Activated CD4-positive, alpha-beta memory T cell treated with anti-CD3 and anti-CD28 coated beads, Interleukin-2, amount 10 ng/mL, durations not matched to agents 7 days and 5 days (primary cell): ENCODE measurements around the gene SIRT6. TPM values are rescaled to one million over a fixed set of nuclear protein-coding genes. Genes with fewer than 3 reads are reported as not detected.
"Not testable (repeated sequence)": the region's sequence is repeated elsewhere in the genome, so short reads cannot be mapped to it uniquely, and the experiment has no call there.

Source experiments
- CTCF ChIA-PET: fragments of 350-600 bp; sonication (Branson Sonifier 250); formaldehyde crosslinking; loops from one replicate; lab custom pipeline; 2021; ENCODE audit warnings: antibody characterized with exemption, inconsistent platforms; lab: Charles Lee
- POLR2A ChIA-PET: fragments of 350-600 bp; sonication (Branson Sonifier 250); formaldehyde crosslinking; loops from one replicate; lab custom pipeline; 2021; ENCODE audit warnings: antibody characterized with exemption; lab: Charles Lee
- DNase-seq: peaks from one replicate; pipeline ENCODE4 v3.0.0-alpha.2; 2020
- H3K27ac Mint-ChIP-seq: one replicate; pipeline ENCODE4 v1.8.0; 2021; ENCODE audit warnings: mild to moderate bottlenecking, mixed read lengths
- H3K27me3 Mint-ChIP-seq: one replicate; pipeline ENCODE4 v1.8.0; 2021; ENCODE audit warnings: mixed read lengths
- H3K36me3 Mint-ChIP-seq: one replicate; pipeline ENCODE4 v1.8.0; 2021; ENCODE audit warnings: low read depth, mixed read lengths
- H3K4me1 Mint-ChIP-seq: one replicate; pipeline ENCODE4 v1.8.0; 2021; ENCODE audit warnings: mixed read lengths
- H3K4me3 Mint-ChIP-seq: one replicate; pipeline ENCODE4 v1.8.0; 2021; ENCODE audit warnings: mild to moderate bottlenecking, mixed read lengths
- H3K9me3 Mint-ChIP-seq: one replicate; pipeline ENCODE4 v1.8.0; 2021; ENCODE audit warnings: mixed read lengths
- total RNA-seq, 2 experiments: library from RNA; stranded (reverse); gene quantifications; one replicate each; pipeline ENCODE4 v1.2.3, GENCODE V29; 2021

Gene SIRT6
- total RNA-seq, 2 experiments from 2014 or later, result 37.0 to 37.7 TPM

DNA sequence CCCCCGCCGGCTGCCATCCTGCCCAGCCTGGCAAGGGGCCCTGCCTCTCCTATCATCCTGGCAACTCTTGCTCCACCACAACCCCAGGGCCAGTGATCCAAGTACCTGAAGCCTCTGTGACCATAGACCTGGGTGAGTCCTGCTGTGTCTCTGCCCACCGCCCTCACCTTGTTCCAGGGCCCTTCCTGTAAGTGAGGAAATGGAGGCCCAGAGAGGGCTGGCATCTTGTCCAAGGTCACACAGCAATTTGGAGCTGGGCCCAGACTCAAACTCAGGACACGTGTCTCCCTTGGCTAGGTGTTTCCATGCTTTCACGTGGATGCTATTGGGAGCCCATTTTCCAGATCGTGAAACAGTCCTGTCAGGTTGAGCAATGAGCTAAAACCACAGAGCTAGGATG, 25.2 kb downstream of the SIRT6 start:
- no peak for DNase-seq
- CTCF ChIA-PET, result interaction anchor here (1.3 kb wide), 1 partner anchor 17 kb away, joined by 4 read pairs; no protein-coding TSS in a partner anchor
- no peak overlapping the region for H3K4me3 Mint-ChIP-seq
- H3K9me3 Mint-ChIP-seq, result no peaks in the 10 kb centered on the region
- no peaks in the 10 kb centered on the region for H3K36me3 Mint-ChIP-seq
- no peaks in the 10 kb centered on the region for H3K27me3 Mint-ChIP-seq
- peaks cover 13% of the 10 kb centered on the region for H3K4me1 Mint-ChIP-seq
- POLR2A ChIA-PET, result no interaction called here
- no peak overlapping the region for H3K27ac Mint-ChIP-seq

DNA sequence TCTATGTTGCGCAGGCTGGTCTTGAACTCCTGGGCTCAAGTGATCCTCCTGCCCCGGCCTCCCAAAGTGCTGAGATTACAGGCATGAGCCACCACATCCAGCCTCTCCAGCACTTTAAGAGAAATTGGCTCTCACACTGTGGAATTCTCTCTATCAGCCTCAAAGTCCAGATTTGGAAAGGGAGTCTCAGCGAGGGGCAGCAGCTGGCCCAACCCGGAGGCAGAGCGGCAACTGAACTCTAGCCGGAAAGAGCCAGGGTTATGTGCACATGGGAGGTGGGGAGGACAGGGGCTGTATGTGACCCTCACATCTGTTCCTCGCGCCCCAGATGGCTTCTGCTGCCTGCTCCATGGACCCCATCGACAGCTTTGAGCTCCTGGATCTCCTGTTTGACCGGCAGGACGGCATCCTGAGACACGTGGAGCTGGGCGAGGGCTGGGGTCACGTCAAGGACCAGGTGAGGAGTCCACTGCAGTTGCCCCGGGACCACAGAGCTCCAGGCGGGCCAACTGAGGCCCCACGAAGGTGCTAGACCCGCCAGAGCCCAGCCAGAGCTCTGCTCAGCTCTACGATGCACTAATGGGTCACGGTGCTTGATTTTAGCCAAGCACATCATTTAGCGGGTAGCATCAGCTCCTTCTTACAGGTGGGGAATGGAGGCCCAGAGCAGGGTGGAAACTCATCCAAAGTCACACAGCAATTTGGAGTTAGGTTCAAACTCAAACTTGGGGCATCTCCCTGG, 27.6 kb downstream of the SIRT6 start:
- Mint-ChIP-seq H3K9me3 (no peaks in the 10 kb centered on the region), H3K36me3 (no peaks in the 10 kb centered on the region), H3K27me3 (peaks cover 1% of the 10 kb centered on the region), H3K27ac (no peak overlapping the region), H3K4me3 (no peak overlapping the region), H3K4me1 (peaks cover 13% of the 10 kb centered on the region)
- DNase-seq, result no peak
- ChIA-PET CTCF (interaction anchor here (0.5 to 2.9 kb wide), 3 partner anchors 15 to 167 kb away, joined by 6 to 25 read pairs (median 8); no protein-coding TSS in a partner anchor), POLR2A (no interaction called here)

- ChIA-PET CTCF (interaction anchor here (1.9 to 2.9 kb wide), 2 partner anchors 12 to 164 kb away, joined by 8 to 25 read pairs; no protein-coding TSS in a partner anchor), POLR2A (interaction anchor here (1.4 kb wide), 1 partner anchor 9 kb away, joined by 4 read pairs; no protein-coding TSS in a partner anchor)
- no peak overlapping the region for H3K4me3 Mint-ChIP-seq
- DNase-seq, result no peak
- H3K27me3 Mint-ChIP-seq, result peaks cover 1% of the 10 kb centered on the region
- H3K36me3 Mint-ChIP-seq, result no peaks in the 10 kb centered on the region
- H3K4me1 Mint-ChIP-seq, result peaks cover 13% of the 10 kb centered on the region
- no peaks in the 10 kb centered on the region for H3K9me3 Mint-ChIP-seq
- H3K27ac Mint-ChIP-seq, result no peak overlapping the region
Observed at GRCh38 chr19:4152241-4152998, 29.9 kb downstream of the SIRT6 start.

- DNase-seq, result no peak
- H3K27me3 Mint-ChIP-seq, result peaks cover 4% of the 10 kb centered on the region
- no peak overlapping the region for H3K4me3 Mint-ChIP-seq
- CTCF ChIA-PET, result interaction anchor here (1.8 kb wide), 1 partner anchor 11 kb away, joined by 7 read pairs; no protein-coding TSS in a partner anchor
- no peaks in the 10 kb centered on the region for H3K36me3 Mint-ChIP-seq
- H3K9me3 Mint-ChIP-seq, result no peaks in the 10 kb centered on the region
- H3K4me1 Mint-ChIP-seq, result peaks cover 13% of the 10 kb centered on the region
- POLR2A ChIA-PET, result no interaction called here
- H3K27ac Mint-ChIP-seq, result no peak overlapping the region
Observed at GRCh38 chr19:4151623-4152022, 30.7 kb downstream of the SIRT6 start.

DNA sequence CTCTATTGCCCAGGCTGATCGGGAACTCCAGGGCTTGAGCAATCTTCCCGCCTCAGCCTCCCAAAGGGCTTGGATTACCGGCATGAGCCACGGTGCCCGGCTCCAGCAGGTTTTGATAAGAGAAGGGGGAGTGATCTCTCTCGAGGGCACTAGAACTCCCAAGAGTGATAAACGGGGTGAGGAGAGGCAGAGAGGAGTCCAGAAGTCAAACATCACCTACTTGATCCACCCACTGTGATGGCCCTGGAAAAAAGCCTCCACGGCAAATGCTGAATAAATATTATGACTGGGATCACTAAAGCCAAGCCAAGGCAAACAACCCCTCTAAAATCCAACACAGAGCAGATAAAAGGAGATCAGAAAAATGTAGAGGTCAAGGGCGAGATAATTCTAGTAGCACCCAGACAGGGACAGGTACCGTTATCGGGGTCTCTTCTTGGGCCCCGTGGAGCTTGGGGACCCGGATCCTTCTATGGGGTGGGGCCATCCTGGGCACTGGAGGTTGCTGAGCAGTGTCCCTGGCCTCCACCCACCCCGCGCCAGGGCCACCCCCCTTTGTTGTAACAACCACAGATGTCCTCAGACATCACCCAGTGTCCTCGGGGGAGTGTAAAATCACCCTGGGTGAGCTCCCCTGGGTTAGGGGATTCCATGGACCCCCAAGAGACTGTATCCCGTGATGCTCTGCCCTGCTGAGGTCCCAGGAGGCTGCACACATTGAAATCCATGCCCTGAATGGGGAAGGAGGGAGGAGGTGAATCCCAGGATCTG, 32.7 kb downstream of the SIRT6 start:
- Mint-ChIP-seq H3K9me3 (no peaks in the 10 kb centered on the region), H3K27ac (no peak overlapping the region), H3K36me3 (no peaks in the 10 kb centered on the region), H3K27me3 (peaks cover 6% of the 10 kb centered on the region), H3K4me3 (no peak overlapping the region), H3K4me1 (peaks cover 13% of the 10 kb centered on the region)
- CTCF ChIA-PET, result interaction anchor here (1.8 kb wide), 1 partner anchor 10 kb away, joined by 7 read pairs; no protein-coding TSS in a partner anchor
- POLR2A ChIA-PET, result no interaction called here
- no peak for DNase-seq

DNA sequence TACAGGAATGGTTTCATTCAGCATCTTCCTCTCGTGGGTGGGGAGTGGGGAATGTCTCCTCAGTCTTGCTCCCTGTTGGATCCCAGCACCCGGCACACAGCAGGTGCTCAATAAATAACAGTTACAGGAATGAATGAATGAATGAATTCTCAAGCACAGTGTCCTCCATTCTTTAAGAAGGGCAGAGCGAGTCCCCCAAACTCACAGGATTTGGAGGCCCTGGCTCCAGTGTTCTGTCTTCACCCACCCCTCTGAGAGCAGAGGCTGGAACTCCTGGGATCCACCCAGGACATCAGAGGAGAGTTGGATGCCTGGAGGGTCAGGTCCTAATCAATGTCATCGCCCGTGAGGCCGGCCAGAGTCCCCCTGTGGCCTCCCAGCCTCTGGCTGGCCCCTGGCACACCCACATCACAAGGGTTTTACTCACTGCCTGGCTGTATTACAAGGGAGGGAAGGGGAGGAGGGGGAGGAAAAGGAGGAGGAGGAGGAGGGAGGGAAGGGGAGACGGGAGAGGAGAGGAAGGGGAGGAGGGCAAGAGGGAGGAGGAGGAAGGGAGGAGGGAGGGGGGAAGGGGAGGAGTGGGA, 37.6 kb downstream of the SIRT6 start:
- ChIA-PET POLR2A (no interaction called here), CTCF (no interaction called here)
- no peak overlapping the region for H3K4me3 Mint-ChIP-seq
- no peaks in the 10 kb centered on the region for H3K9me3 Mint-ChIP-seq
- H3K4me1 Mint-ChIP-seq, result peaks cover 8% of the 10 kb centered on the region
- peaks cover 6% of the 10 kb centered on the region for H3K27me3 Mint-ChIP-seq
- no peak for DNase-seq
- no peak overlapping the region for H3K27ac Mint-ChIP-seq
- no peaks in the 10 kb centered on the region for H3K36me3 Mint-ChIP-seq

GRCh38 chr19:4142916-4143315, 39.4 kb downstream of the SIRT6 start:
- DNase-seq, H3K36me3 Mint-ChIP-seq, H3K27me3 Mint-ChIP-seq, POLR2A ChIA-PET, H3K9me3 Mint-ChIP-seq, H3K4me3 Mint-ChIP-seq, H3K27ac Mint-ChIP-seq: not testable (repeated sequence)
- peaks cover 13% of the 10 kb centered on the region for H3K4me1 Mint-ChIP-seq
- CTCF ChIA-PET, result interaction anchor here (1.0 kb wide), 1 partner anchor 23 kb away, joined by 4 read pairs; no protein-coding TSS in a partner anchor

DNA sequence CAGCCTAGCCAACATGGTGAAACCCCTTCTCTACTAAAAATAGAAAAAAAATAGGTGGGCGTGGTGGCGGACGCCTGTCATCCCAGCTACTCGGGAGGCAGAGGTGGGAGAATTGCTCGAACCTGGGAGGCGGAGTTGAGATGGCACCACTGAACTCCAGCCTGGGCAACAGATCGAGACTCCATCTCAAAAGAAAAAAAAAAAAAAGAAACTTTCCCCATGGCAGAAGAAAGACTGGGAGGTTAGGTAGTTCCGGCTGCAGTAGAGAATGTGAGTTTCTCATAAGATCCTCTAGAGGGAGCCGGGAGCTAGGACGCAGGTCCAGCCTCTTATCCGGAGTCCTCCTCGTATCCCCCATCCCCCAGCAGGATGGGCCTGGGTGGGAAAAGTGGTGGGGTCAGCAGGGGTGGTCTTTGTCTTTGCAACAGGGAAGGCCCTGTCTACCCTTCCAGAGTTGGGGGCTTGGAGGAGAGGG, 42.1 kb downstream of the SIRT6 start:
- H3K4me3 Mint-ChIP-seq, result no peak overlapping the region
- ChIA-PET CTCF (interaction anchor here (0.6 to 3.2 kb wide), 42 partner anchors 8 to 1568 kb away, joined by 3 to 29 read pairs (median 5); partner anchors contain the start of genes CREB3L3, EBI3, EEF2 and PIAS4), POLR2A (interaction anchor here (0.9 to 1.8 kb wide), 4 partner anchors 31 to 155 kb away, joined by 4 to 10 read pairs (median 4); partner anchors contain the start of gene EEF2)
- DNase-seq, result peak; percentile 35
- H3K27ac Mint-ChIP-seq, result no peak overlapping the region
- peaks cover 2% of the 10 kb centered on the region for H3K27me3 Mint-ChIP-seq
- H3K36me3 Mint-ChIP-seq, result no peaks in the 10 kb centered on the region
- peaks cover 13% of the 10 kb centered on the region for H3K4me1 Mint-ChIP-seq
- H3K9me3 Mint-ChIP-seq, result no peaks in the 10 kb centered on the region

GRCh38 chr19:4139614-4140236, 42.6 kb downstream of the SIRT6 start:
- peak overlapping the region; percentile 48 for H3K4me3 Mint-ChIP-seq

DNA sequence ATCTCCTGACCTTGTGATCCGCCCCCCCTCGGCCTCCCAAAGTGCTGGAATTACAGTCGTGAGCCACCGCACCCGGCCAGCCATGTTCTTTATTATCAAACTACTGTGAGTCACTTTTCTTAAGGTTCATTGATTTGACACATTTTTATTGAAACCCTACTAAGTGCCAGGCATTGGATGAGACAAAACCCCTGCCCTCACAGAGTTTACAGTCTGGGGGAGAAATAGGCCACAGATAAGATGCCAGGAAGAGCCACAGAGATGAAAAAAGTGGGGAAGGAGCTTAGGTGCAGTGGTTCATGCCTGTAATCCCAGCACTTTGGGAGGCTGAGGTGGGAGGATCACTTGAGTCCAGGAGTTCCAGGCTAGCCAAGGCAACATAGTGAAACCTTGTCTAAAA, 43.9 kb downstream of the SIRT6 start:
- H3K9me3 Mint-ChIP-seq, result no peaks in the 10 kb centered on the region
- ChIA-PET CTCF (interaction anchor here (2.4 to 3.1 kb wide), 4 partner anchors 9 to 69 kb away, joined by 13 to 25 read pairs (median 15); partner anchors contain the start of gene CREB3L3), POLR2A (no interaction called here)
- H3K36me3 Mint-ChIP-seq, result no peaks in the 10 kb centered on the region
- H3K27me3 Mint-ChIP-seq, result no peaks in the 10 kb centered on the region
- no peak overlapping the region for H3K4me3 Mint-ChIP-seq
- H3K4me1 Mint-ChIP-seq, result peaks cover 13% of the 10 kb centered on the region
- no peak for DNase-seq
- no peak overlapping the region for H3K27ac Mint-ChIP-seq

More at GRCh38 chr19:4139614-4140236, 42.6 kb downstream of the SIRT6 start:
- Mint-ChIP-seq H3K4me1 (peaks cover 13% of the 10 kb centered on the region), H3K27me3 (peaks cover 2% of the 10 kb centered on the region), H3K9me3 (no peaks in the 10 kb centered on the region), H3K36me3 (no peaks in the 10 kb centered on the region), H3K27ac (peak overlapping the region; percentile 17)
- peak; percentile 89 for DNase-seq
- ChIA-PET POLR2A (interaction anchor here (0.9 to 1.8 kb wide), 4 partner anchors 30 to 155 kb away, joined by 4 to 10 read pairs (median 4); partner anchors contain the start of gene EEF2), CTCF (interaction anchor here (0.6 to 3.2 kb wide), 37 partner anchors 8 to 1568 kb away, joined by 3 to 29 read pairs (median 6); partner anchors contain the start of genes CREB3L3, EBI3, EEF2 and PIAS4)

DNA sequence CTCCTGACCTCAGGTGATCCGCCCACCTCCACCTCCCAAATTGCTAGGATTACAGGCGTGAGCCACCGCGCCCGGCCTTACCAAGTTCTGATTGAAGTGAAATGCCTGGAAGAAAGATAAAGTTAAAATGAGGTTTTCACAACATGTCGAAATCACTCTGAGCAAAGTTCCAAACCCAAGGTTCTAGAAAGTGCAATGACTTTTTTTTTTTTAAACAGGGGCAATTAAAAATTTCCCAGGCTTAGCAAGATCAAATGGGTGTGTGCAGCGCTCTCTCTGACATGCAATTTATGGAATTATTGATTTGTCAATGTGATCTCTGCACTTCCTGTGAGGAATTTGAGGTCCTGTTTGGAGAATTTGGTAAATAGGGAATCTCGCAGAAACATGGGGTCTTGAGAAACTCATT, 45.7 kb downstream of the SIRT6 start:
- H3K9me3 Mint-ChIP-seq, result no peaks in the 10 kb centered on the region
- POLR2A ChIA-PET, result no interaction called here
- H3K27ac Mint-ChIP-seq, result no peak overlapping the region
- CTCF ChIA-PET, result no interaction called here
- no peak for DNase-seq
- H3K4me3 Mint-ChIP-seq, result no peak overlapping the region
- H3K27me3 Mint-ChIP-seq, result no peaks in the 10 kb centered on the region
- no peaks in the 10 kb centered on the region for H3K36me3 Mint-ChIP-seq
- H3K4me1 Mint-ChIP-seq, result peaks cover 13% of the 10 kb centered on the region
